Tibial artery (tissue), 4 donors: ENCODE measurements around the gene CD72.

ENCODE experiments used
- DNase-seq, 2 donors: peaks; one replicate each; pipeline ENCODE4 v3.0.0-alpha.2; 2019
- H3K27ac ChIP-seq, 2 donors: fragments of 200-600 bp; sonication (generic) in 1 of 2; 1 replicate in 1 of 2; 2 replicates in 1 of 2; pipeline ENCODE4 v1.5.1; 2018 to 2019; ENCODE audit warnings: mild to moderate bottlenecking in 1 of 2
- H3K27me3 ChIP-seq, 2 donors: fragments of 200-600 bp; sonication (generic) in 1 of 2; one replicate each; pipeline versions ENCODE4 v1.5.1 to v1.6.0; 2016 to 2019
- H3K36me3 ChIP-seq, 3 donors: fragments of 200-600 bp; sonication (generic) in 2 of 3; one replicate each; pipeline ENCODE4 v1.5.1; 2016 to 2019; ENCODE audit warnings: mild to moderate bottlenecking in 2 of 3
- H3K4me1 ChIP-seq, 4 donors: fragments of 200-600 bp; sonication (generic) in 2 of 4; 1 replicate in 3 of 4; 2 replicates in 1 of 4; pipeline ENCODE4 v1.5.1; 2016 to 2019
- H3K4me3 ChIP-seq, 2 donors: fragments of 200-600 bp; sonication (generic) in 1 of 2; 1 replicate in 1 of 2; 2 replicates in 1 of 2; pipeline ENCODE4 v1.5.1; 2018 to 2019; ENCODE audit warnings: mild to moderate bottlenecking in 2 of 2
- H3K9me3 ChIP-seq, 3 donors: fragments of 200-600 bp; sonication (generic) in 1 of 3; one replicate each; pipeline ENCODE4 v1.5.1; 2016 to 2019
- intact Hi-C: fragments of 100-400 bp; cut with DNase I; formaldehyde crosslinking; loops from one replicate; pipeline ENCODE4 v1.15.0; 2023; ENCODE audit warnings: low total_unique reads
- TF ChIP-seq, protein P1 (sequence below), 2 experiments: fragments of 200-600 bp in 1 of 2; fragments of 450-650 bp in 1 of 2; IDR thresholded peaks; one replicate each; pipeline ENCODE4 v1.5.1; 2017 to 2019; ENCODE audit warnings: antibody characterized with exemption in 2 of 2, mild to moderate bottlenecking in 1 of 2, moderate library complexity in 1 of 2

CD72 gene

DNA sequence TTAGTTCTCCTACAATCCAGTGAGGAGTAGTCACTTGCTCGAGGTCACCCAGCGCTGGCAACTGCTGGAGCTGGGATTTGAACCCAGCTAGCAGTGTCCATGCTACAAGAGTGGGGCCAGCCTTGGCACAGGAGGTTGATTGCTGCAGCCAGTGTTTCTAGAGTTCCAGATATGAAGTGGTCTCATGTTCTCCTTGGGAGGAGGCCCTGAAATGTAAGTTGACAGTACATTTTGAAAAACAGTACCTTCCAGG is 40.7 kb upstream of the CD72 start:
- Histone ChIP-seq H3K27me3 (no peaks in the 10 kb centered on the region), H3K36me3 (peaks cover 15 to 35% (median 21%) of the 10 kb centered on the region in 3 donors), H3K27ac (peak overlapping the region; percentile 99 to 100), H3K4me3 (peak overlapping the region; percentile 87 to 99), H3K4me1 (peaks cover 0 to 51% (median 24%) of the 10 kb centered on the region in 4 donors), H3K9me3 (no peaks in the 10 kb centered on the region)
- TF ChIP-seq, protein P1, sequence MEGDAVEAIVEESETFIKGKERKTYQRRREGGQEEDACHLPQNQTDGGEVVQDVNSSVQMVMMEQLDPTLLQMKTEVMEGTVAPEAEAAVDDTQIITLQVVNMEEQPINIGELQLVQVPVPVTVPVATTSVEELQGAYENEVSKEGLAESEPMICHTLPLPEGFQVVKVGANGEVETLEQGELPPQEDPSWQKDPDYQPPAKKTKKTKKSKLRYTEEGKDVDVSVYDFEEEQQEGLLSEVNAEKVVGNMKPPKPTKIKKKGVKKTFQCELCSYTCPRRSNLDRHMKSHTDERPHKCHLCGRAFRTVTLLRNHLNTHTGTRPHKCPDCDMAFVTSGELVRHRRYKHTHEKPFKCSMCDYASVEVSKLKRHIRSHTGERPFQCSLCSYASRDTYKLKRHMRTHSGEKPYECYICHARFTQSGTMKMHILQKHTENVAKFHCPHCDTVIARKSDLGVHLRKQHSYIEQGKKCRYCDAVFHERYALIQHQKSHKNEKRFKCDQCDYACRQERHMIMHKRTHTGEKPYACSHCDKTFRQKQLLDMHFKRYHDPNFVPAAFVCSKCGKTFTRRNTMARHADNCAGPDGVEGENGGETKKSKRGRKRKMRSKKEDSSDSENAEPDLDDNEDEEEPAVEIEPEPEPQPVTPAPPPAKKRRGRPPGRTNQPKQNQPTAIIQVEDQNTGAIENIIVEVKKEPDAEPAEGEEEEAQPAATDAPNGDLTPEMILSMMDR (IDR thresholded peaks at IDR 0.05), result no peak
- intact Hi-C loops, result loop anchor here (1.0 kb wide), 2 partner anchors 69 to 73 kb away; partner anchors contain the start of genes CREB3 and TLN1
- peak; percentile 53 to 75 for DNase-seq

DNA sequence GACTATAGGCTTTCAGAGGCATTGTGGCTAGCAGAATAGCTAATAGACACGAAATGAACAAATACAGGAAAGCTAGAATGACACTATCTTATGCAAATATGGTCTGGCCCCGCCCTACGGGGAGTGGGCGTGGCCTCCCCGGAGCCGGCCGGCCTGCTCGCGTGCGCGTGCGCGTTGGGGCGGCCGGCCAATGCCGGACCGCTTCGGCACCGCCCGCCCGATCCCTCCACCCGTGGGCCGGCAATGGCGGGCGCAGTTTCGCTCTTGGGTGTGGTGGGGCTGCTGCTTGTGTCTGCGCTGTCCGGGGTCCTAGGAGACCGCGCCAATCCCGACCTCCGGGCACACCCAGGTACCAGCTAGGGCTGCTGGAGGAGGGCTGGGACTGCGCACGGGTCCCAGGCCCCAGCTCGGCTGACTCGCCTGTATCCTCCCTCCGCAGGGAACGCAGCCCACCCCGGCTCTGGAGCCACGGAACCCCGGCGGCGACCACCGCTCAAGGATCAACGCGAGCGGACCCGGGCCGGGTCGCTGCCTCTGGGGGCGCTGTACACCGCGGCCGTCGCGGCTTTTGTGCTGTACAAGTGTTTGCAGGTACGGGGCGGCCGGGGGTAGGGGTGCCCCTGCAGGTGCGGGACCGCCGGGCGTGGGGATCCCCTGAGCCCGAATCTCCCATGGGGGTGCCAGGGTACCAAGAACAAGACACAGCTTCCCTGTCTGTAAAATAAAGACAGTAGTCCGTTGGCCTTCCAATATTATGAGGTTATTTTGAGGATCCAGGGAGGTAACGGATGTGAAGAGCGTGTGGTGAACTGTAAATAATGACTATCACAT is 40.1 kb upstream of the CD72 start, which contains the start of gene CCDC107:
Gene CCDC107, plus strand, starts transcription at position 156 of the 831 bp plus-strand sequence. Its CDS starts 88 bp downstream, at position 244.
- H3K27me3 ChIP-seq, result no peaks in the 10 kb centered on the region
- TF ChIP-seq, protein P1 (IDR thresholded peaks at IDR 0.05), result peak; percentile 36 to 39
- peaks cover 0 to 47% (median 21%) of the 10 kb centered on the region in 4 donors for H3K4me1 ChIP-seq
- H3K9me3 ChIP-seq, result no peaks in the 10 kb centered on the region
- H3K4me3 ChIP-seq, result peak within 1 kb of the TSS; percentile 87 to 99
- H3K36me3 ChIP-seq, result peaks cover 15 to 35% (median 21%) of the 10 kb centered on the region in 3 donors
- DNase-seq, result peak; percentile 80 to 92
- H3K27ac ChIP-seq, result peak within 1 kb of the TSS; percentile 99 to 100
- intact Hi-C loops, result loop anchor here (1.0 kb wide), 1 partner anchor 70 kb away; no protein-coding TSS in a partner anchor

DNA sequence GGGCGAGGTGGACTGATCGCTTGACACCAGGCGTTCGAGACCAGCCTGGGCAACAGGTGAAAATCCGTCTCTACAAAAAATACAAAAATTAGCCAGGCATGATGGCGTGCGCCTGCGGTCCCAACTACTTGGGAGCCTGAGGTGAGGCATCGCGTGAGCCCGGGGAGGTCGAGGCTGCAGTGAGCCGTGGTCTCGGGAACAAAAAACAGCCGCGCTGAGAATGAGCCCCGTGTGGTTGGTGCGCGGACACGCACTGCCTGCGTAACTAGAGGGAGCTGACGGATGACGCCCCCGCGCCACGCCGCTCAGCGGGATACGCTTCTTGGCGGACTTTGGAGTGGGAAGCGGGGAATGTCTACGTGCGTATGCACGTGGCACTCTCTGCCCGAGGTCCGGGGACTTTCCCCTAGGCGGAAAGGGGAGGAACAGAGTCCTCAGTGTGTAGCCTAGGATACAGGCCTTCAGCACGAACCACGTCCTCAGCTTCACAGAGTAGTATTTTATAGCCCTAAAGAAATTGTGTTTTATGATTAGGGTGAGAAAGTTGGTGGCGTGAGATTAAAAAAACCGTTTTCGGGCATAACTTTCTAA is 39.4 kb upstream of the CD72 start, which contains the start of gene RMRP:
Gene RMRP, minus strand, starts transcription at position 474 of the 591 bp plus-strand sequence.
- DNase-seq, result peak; percentile 94 to 99
- Histone ChIP-seq H3K27me3 (no peaks in the 10 kb centered on the region), H3K36me3 (peaks cover 15 to 34% (median 21%) of the 10 kb centered on the region in 3 donors), H3K4me1 (peaks cover 0 to 42% (median 21%) of the 10 kb centered on the region in 4 donors), H3K27ac (peak within 1 kb of the TSS; percentile 99 to 100), H3K9me3 (no peaks in the 10 kb centered on the region), H3K4me3 (peak within 1 kb of the TSS; percentile 87 to 99)
- intact Hi-C loops, result loop anchor here (1.0 kb wide), 1 partner anchor 71 kb away; no protein-coding TSS in a partner anchor
- TF ChIP-seq, protein P1 (IDR thresholded peaks at IDR 0.05), result peak; percentile 34 to 50

DNA sequence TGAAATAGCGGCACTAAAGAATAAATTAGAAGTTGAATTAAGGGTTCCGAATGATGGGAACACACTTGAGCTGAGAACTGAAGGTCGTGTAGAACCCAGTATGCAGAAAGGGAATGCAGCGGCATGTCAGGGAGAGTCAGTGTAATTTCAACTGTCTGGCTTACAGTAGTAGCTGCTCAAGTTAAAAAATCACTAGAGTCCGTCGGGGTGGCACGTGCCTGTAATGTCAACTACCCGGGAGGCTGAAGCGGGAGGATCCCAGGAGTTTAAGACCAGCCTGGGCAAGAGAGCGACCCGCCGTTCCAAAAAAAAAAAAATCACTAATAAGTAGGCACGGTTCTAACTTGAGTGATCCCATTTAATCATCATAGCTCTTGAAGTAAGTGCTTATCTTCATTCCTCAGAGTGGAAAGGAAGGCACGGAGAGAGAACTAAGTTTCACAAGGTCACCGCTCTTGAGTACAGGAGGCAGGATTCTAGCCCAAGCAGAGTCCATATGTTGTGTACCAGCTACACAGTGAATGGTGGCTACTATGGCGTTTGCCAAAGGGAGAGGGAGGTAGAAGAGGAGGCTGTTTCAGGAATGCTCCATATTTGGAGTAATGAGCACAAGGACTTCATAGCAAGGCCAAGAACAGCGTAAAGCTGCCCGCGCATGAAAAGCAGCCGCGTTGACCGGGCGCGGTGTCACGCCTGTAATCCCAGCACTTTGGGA is 38.8 kb upstream of the CD72 start:
- TF ChIP-seq, protein P1 (IDR thresholded peaks at IDR 0.05), result no peak
- intact Hi-C loops, result no loop called here
- peak overlapping the region; percentile 99 to 100 for H3K27ac ChIP-seq
- peaks cover 15 to 27% (median 21%) of the 10 kb centered on the region in 3 donors for H3K36me3 ChIP-seq
- no peaks in the 10 kb centered on the region for H3K27me3 ChIP-seq
- peak overlapping the region; percentile 87 to 99 for H3K4me3 ChIP-seq
- peaks cover 0 to 35% (median 21%) of the 10 kb centered on the region in 4 donors for H3K4me1 ChIP-seq
- no peaks in the 10 kb centered on the region for H3K9me3 ChIP-seq
- peak; percentile 33 to 79 for DNase-seq

DNA sequence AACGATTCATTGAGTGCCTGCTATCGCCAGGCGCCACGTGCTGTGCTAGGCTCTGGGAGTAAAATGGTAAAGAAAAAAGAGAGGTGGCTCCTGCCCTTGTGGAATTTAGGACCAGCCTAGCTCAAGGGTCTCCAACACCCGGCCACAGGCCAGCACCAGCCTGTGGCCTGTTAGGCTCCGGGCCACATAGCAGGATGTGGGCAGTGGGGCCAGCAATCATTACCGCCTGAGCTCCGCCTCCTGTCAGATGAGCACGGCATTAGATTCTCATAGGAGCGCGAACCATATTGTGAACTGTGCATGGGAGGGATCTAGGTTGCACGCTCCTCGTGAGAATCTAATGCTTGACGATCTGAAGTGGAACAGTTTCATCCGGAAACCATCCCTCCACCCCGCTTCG is 38.1 kb upstream of the CD72 start:
- Histone ChIP-seq H3K9me3 (no peaks in the 10 kb centered on the region), H3K36me3 (peaks cover 15 to 21% (median 15%) of the 10 kb centered on the region in 3 donors), H3K27me3 (no peaks in the 10 kb centered on the region), H3K4me3 (no peak overlapping the region), H3K4me1 (peaks cover 0 to 29% (median 16%) of the 10 kb centered on the region in 4 donors), H3K27ac (peak overlapping the region; percentile 99 to 100)
- TF ChIP-seq, protein P1 (IDR thresholded peaks at IDR 0.05), result no peak
- DNase-seq, result peak in 1 of 2 donors; percentile 63
- intact Hi-C loops, result no loop called here
